GM18520 (cell line): Measurements from ENCODE around the gene FNDC11.
"Not testable (repeated sequence)": the region's sequence is repeated elsewhere in the genome, so short reads cannot be mapped to it uniquely, and the experiment has no call there.

Experiments used
- ATAC-seq: cut with Tn5 transposase; IDR thresholded peaks from one replicate; pipeline ENCODE4 v1.9.1; 2021; ENCODE audit not compliant: unreplicated experiment

FNDC11 gene

DNA sequence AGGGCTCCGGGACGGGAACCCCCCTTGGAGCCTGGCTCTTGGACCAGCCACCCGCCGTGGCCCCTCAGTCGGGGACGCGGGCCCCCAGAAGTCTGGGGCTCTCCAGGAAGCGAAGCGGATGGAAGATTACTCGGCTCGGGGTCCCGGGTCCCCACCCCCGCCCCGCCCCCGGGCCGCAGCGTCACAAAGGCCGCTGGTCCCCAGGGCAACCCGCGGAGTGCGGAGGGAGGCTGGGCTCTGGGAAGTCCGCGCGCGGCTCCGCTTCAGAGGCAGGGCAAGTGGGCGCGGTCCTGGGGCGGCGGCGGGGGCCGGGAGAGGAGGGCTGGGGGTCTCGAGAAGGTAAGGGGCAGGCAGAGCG is at the start of gene FNDC11:
FNDC11 (plus strand) TSS at position 227 of the 358 bp plus-strand sequence. CDS start 1,505 bp downstream, outside the sequence.
- ATAC-seq = no peak

GRCh38 chr20:63504642-63505041 is 49.3 kb upstream of the FNDC11 start:
- no peak for ATAC-seq

- no peak for ATAC-seq
These were observed 48.7 kb upstream of the FNDC11 start for GRCh38 chr20:63505281-63505680.

DNA sequence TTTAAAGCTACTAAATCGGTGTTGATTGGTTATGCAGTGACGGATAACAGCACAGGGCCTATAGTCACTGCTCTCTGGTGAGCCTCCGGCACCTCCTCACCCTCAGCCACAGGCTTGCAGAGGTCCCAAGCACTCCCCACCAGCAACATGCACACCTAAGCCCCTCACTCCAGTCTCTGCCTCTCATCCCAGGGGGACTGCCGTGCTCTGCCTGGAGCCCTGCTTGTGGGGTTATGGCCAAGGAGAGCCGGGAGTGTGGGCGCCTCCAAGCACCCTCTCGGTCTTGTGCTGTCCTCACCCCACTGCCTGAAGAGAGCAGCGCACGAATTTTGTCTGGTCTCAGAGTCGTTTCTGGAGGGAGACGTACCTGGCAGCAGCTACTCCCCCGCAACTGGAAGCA is 48.2 kb upstream of the FNDC11 start:
- ATAC-seq = no peak

DNA sequence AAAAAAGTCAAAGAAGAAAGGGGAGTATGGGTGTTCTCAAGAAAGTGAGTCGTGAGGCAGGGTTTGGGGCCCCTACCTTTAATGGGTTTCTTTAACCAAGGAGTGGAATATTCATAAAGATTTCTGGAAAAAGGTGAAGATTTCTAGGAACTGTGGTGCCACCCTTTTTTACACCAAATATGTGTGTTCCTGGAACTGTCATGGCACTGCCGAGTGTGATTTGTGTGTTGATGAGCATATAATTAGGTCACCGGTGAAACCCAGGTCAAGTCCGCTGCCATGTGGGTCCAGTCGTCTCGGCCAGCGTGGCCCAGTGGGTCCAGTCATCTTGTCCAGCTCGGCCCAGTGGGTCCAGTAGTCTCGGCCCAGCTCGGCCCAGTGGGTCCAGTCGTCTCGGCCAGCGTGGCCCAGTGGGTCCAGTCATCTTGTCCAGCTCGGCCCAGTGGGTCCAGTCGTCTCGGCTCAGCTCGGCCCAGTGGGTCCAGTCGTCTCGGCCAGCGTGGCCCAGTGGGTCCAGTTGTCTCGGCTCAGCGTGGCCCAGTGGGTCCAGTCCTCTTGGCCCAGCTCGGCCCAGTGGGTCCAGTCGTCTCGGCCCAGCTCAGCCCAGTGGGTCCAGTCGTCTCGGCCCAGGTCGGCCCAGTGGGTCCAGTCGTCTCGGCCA is 46.7 kb upstream of the FNDC11 start:
- no peak for ATAC-seq

DNA sequence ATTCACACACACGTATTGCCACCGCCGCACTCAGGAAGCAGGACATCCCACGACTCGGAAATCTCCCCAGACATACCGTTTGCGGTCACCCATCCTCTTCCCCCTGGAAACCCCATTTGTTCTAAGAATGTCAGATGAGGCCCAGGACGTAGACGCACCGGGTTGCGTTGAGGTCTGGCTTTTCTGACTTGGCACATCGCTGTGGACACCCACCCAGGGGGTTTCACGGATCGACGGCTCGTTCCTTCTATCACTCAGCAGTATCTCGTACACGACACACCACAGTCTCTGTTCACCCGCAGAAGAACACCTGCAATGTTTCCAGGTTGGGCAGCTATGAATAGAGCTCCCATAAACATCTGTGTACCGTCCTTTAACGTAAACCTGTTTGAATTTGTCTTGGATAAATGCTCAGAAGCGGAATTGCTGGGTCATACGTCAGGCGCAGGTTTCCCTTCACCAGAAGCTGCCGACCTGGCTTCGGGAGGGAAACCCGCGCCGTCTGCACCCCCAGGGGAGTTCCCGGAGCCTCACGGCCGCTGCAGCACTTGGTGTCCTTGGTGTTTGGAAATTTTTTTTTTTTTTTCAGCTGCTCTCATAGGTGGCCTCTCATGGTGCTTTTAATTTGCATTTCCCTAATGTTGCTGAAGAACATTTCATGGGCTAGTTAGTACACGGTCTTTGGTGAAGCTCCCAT is 45.7 kb upstream of the FNDC11 start:
- no peak for ATAC-seq

GRCh38 chr20:63509088-63509564 is 44.8 kb upstream of the FNDC11 start:
- no peak for ATAC-seq

DNA sequence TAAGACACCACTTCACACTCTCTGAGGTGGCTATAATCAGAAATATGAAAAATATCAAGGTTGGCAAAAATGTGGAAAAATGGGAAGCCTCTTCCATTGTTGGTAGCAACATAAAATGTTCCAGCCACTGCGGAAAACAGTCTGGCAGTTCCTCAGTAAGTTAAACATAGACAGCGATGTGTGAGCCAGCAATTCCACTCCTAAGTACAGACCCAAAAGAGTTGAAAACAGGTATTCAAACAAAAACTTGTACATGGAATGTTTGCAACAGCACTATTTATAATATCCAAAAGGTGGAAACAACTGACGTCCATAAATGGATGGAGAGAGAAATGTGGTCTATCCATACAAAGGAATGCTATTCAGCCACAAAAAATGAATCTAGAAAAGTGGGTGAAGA is 40.8 kb upstream of the FNDC11 start:
- no peak for ATAC-seq

DNA sequence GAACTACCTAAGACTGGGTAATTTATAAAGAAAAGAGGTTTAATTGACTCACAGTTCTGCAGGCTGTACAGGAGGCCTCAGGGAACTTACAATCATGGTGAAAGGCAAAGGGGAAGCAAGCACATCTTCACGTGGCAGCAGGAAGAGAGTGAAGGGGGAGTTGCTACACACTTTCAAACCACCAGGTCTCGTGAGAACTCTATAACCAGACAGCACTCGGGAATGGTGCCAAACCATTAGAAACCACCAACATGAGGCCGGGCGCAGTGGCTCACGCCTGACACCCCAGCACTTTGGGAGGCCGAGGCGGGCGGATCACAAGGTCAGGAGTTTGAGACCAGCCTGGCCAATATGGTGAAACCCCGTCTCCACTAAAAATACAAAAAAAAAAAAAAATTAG is 39.4 kb upstream of the FNDC11 start:
- ATAC-seq = not testable (repeated sequence)

GRCh38 chr20:63517376-63518309 is 36.3 kb upstream of the FNDC11 start:
- no peak for ATAC-seq

DNA sequence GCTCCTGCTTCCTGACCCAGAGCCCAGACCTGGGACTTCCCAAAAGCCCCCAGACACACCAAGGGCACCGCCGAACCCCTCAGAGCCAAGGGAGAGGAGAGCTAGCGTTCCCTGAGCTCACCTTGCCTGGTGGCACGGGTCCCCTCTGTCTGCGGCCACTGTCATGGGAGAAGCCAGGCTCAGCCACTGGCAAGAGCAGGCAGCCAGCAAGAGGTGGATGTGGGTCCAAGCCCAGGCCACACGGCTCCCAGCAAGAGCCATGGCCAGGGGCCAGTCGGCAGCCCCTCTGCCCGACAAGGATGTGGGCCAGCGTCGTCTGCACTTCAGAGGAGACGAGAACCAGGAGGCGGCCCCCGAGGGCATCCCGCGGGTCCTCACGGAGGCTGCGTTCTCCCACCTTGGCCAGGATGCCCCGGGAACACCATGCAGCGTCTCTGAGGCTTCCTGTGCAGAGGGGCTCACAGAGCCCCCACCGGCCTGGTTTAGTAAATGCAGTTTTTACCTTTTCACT is 35.6 kb upstream of the FNDC11 start:
- ATAC-seq = no peak

DNA sequence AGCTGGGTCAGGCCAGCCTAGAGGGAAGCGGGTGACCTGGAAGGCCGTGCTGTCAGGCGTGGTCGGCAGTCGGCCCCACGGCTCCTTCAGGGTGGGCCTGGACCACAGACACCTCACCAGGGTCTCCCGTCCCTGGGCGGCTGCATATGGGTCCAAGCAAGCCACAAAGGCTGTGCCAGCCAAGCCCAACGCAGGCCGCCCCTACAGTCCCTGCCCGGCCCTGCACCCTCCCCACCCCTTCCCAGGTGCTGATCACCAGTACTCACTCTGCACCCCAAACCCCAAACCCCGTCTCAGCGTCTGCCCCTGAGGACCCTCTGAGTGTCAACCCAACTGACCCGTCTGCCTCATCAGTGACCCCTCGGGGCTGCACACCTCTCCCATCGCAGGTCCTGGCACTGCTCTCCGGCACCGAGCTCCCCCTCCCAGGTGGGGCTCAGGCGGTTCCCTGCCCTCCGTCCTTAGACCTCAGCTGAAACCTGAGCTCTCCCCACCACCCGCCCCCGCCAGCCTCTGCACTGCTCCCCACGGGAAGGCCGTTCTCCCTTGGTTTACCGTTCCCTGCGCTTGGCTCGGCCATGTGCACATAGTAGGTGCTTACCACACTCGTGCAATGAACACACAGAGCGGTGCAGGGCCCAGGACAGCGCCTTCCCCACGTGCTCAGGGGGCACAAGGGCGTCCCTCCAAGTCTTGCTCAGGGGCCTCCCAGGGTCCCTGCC is 34.9 kb upstream of the FNDC11 start:
- ATAC-seq = no peak

DNA sequence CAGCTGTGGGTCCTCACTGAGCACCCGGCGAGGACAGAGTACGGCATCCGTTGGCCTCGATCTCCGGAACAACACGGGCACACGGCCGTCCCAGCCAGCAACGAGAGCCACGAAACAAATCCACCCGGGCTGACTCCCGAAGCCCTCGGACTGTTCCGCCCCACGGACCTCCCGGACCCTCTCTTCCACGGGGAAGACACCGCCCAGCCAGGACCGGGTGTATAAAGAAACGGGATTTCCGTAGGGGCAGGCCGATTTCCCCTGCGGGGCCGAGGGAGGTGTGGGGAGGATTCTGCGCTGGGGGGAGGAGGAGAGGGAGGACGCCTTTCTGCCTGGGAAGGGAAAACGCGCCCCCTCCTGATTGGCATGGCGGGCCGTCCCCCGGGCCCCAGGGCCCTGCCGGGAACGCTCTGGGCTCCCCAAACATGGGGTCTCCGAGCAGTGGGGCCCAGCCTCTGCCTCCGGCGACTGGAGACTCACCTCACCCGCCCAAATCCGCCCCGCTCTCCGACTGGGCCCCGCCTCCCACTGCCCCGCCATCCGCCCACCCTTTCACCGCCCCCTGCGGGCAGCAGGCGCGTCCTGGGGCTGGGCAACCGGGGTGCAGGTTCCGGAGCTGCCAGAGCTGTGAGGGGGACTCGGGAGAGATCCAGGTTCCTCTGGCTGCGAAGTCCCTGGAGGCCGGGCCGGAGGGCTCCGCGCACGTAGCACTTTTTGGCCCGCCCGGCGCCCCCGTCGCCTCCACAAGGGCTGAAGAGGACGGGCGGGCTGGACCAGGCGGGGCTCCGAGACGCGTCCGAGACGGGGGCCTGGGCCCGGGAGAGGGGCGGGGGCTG is 34.1 kb upstream of the FNDC11 start:
- ATAC-seq = peak; percentile 14

DNA sequence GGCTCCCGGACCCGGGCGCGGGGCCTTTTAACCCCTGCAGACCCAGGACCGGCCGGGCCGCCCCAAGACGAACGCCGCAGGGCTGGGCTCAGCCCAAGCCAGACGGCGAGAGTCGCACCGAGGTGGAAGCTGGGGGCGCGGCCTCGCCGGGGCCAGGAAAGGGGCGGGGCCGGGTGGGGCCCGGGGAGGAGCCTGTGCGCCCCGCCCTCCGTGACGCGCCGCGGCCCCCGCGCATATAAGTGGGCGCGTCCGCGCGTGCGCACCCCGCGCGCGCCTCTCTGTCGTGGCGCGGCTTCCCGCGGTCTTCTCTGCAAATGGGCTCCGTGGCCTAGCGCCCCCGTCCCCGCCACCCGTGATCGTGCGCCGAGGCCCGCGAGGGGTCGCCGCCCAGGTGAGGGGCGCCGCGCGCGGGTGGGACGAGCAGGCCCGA is 33.4 kb upstream of the FNDC11 start, which contains the start of gene PPDPF:
PPDPF (plus strand) TSS at position 262 of the 430 bp plus-strand sequence. CDS start 544 bp downstream, outside the sequence.
- ATAC-seq = peak; percentile 46

DNA sequence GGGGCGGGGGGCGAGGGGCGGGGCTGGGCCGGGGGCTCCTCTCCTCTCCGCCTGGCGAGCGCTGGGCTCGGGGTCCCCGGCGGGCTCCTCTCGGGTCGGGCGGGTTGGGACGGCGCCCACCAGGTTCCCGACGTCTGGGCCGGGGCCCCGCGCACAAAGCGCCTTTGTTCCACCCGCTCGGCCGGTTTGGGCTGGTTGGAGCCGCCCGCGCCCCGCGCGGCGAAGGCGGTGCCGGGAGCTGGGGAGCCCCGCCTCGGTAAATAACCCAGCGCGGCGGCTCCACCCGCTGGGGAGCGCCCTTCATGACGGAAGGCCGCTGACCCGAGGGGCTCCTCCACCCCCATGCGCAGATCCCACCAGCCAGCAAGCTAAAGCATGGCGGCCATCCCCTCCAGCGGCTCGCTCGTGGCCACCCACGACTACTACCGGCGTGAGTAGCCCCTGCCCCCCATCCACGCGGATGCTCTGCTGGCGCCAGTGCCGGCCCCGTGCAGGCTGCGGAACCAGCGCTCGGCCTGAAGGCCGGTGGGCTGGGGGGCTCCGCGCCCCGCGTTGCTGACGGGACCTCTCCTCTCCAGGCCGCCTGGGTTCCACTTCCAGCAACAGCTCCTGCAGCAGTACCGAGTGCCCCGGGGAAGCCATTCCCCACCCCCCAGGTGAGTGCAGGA is 32.9 kb upstream of the FNDC11 start:
- peak; percentile 20 for ATAC-seq

- ATAC-seq = no peak
These were observed 32.4 kb upstream of the FNDC11 start for GRCh38 chr20:63521602-63522001.

DNA sequence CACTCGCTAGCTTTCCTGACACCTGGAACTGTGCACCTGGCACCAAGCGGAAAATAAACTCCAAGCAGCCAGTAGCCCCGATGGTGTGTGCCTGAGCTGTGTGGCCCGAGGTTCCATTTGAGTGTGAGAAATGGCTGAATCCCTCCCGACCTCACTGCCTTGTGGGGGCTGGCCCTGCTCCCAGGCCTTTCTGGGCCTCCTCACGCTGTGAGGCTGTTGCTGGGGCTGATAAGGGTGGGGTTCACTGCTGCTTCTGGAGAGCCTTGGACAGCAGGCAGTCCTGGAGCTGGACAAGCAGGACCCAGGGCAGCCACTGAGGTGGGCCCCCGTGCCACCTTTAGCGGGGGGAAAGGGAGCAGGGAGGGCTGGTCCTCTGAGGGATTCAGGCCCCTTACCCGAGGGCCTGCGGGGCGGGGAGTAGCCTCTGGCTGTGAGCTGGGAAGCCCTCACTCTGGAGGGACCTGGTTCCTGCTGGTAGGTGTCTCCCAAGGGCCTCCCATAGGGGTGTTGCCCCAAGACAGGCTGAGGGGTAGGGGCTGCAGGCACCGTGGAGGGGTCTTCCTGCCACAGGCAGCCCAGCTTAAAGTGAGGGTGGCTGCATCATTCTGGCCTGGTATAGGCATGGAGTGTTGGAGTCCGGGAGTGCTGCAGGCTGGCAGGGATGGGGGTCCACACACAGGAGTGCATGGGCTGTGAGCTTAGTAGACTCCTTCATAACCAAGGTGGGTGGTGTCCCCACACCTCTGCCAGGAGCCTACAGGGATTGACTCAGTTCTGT is 31.7 kb upstream of the FNDC11 start:
- no peak for ATAC-seq

DNA sequence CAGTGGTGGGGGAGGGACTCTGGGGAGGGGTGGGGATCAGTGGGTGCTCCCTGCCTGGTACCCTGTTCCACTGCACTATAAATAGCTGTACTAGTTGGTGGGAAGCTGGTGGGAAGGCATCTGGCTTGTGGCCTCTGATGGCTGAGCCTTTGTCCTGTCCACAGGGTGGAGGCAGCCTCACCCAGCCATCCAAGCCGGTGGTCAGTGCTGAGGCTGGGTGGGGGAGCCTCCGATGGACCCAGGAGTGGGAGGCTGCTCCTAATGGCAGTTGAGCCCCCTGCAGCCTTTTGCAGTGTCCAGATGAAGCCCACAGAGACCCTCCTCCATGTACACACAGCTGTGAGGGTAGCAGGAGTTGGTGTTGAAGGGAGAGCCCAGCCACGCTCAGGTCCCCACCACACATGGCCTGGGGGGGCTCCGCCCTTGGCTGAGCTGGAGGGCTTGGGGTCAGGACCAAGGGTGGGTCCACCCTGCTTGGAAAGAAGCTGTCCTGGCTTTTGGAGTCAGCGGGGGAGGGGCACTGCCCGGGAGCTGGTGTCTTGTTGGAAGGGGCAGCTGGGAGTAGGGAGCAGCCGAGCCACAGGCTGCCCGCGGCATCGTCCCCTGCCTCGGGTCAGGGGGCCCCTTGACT is 30.9 kb upstream of the FNDC11 start:
- no peak for ATAC-seq
